OCI-LY7 (cell line): Measurements from ENCODE around the gene UBE2H. TPM values are rescaled to one million over a fixed set of nuclear protein-coding genes. Genes with fewer than 3 reads are reported as not detected.

Experiments used
- BruUV-seq: library from RNA; stranded (reverse); fragments of 400-500 nt; replicated peaks from 2 replicates; lab custom pipeline; 2021; lab: Mats Ljungman, UMichigan
- CTCF ChIA-PET: fragments of 300-600 bp; sonication (Branson Sonifier 250); formaldehyde crosslinking; loops from one replicate; lab custom pipeline; 2022; ENCODE audit warnings: antibody characterized with exemption; ENCODE audit not compliant: unreplicated experiment; lab: Charles Lee
- POLR2A ChIA-PET: fragments of 300-600 bp; sonication (Branson Sonifier 250); formaldehyde crosslinking; loops from one replicate; lab custom pipeline; 2022; ENCODE audit warnings: antibody characterized with exemption; lab: Charles Lee
- DNase-seq: peaks from one replicate; pipeline ENCODE4 v3.0.0-alpha.2; 2015; ENCODE audit warnings: low spot score
- H2AFZ ChIP-seq: fragments of 200-600 bp; sonication (generic), shearing (Covaris generic); 2 replicates; pipeline ENCODE4 v1.6.1; 2014; ENCODE audit warnings: mild to moderate bottlenecking, antibody characterized with exemption, low read length, moderate library complexity
- H3K27ac ChIP-seq: fragments of 200-600 bp; sonication (generic); 2 replicates; pipeline ENCODE4 v1.5.1; 2014; ENCODE audit warnings: mixed run types, low read depth, mild to moderate bottlenecking, moderate library complexity, low read length, inconsistent platforms; ENCODE audit not compliant: poor library complexity, severe bottlenecking
- H3K36me3 ChIP-seq: fragments of 200-600 bp; sonication (generic); 2 replicates; pipeline ENCODE4 v1.6.1; 2014; ENCODE audit warnings: mild to moderate bottlenecking, antibody characterized with exemption, low read length, moderate library complexity, mixed read lengths; ENCODE audit not compliant: insufficient read depth
- H3K4me1 ChIP-seq: fragments of 200-600 bp; sonication (generic); 2 replicates; pipeline ENCODE4 v1.5.1; 2014; ENCODE audit warnings: mild to moderate bottlenecking, low read length; ENCODE audit not compliant: insufficient read depth, poor library complexity, severe bottlenecking
- H3K4me2 ChIP-seq: fragments of 200-600 bp; sonication (generic); 2 replicates; pipeline ENCODE4 v1.6.1; 2014; ENCODE audit warnings: mild to moderate bottlenecking, low read length
- H3K4me3 ChIP-seq: fragments of 200-600 bp; sonication (generic); 2 replicates; pipeline ENCODE4 v1.5.1; 2014; ENCODE audit warnings: mild to moderate bottlenecking, low read depth, low read length; ENCODE audit not compliant: poor library complexity, severe bottlenecking
- H3K79me2 ChIP-seq: fragments of 200-600 bp; sonication (generic); 2 replicates; pipeline ENCODE4 v1.6.1; 2016; ENCODE audit warnings: low read depth, mild to moderate bottlenecking, low read length, moderate library complexity, mixed read lengths; ENCODE audit not compliant: insufficient read depth
- H3K9me2 ChIP-seq: fragments of 200-600 bp; sonication (generic); 2 replicates; pipeline ENCODE4 v1.6.1; 2016; ENCODE audit warnings: mild to moderate bottlenecking, low read length, mixed read lengths; ENCODE audit not compliant: insufficient read depth
- H3K9me3 ChIP-seq: fragments of 200-600 bp; sonication (generic); 2 replicates; pipeline ENCODE4 v1.6.1; 2014; ENCODE audit warnings: mild to moderate bottlenecking, mixed run types, low read length, mixed read lengths
- H4K20me1 ChIP-seq: fragments of 200-600 bp; sonication (generic); 2 replicates; pipeline ENCODE4 v1.6.1; 2014; ENCODE audit warnings: mild to moderate bottlenecking, antibody characterized with exemption, low read length, moderate library complexity, mixed read lengths; ENCODE audit not compliant: insufficient read depth
- EZH2phosphoT487 ChIP-seq: fragments of 200-600 bp; sonication (generic); IDR thresholded peaks from 2 replicates; pipeline ENCODE4 v1.6.1; 2018; ENCODE audit warnings: low read depth, borderline replicate concordance, mild to moderate bottlenecking, mixed run types, antibody characterized with exemption, low read length, moderate library complexity, mixed read lengths
- intact Hi-C: fragments of 100-400 bp; cut with micrococcal nuclease; formaldehyde crosslinking; loops from one replicate; pipeline ENCODE4 v1.10.0; 2022; ENCODE audit not compliant: unreplicated experiment
- total RNA-seq, 2 experiments: library from RNA; depleted of rRNA in 1 of 2; stranded (reverse); fragments of >200 nt in 1 of 2; shearing (Covaris generic) in 1 of 2; gene quantifications; 2 replicates each; pipeline ENCODE4 v1.2.3, GENCODE V29; 2014 to 2022
- TF ChIP-seq, protein P1 (sequence below): fragments of 200-600 bp; sonication (generic); conservative IDR thresholded peaks from 2 replicates; pipeline ENCODE4 v1.5.1; 2014; ENCODE audit warnings: mild to moderate bottlenecking, antibody characterized with exemption, low read length, moderate library complexity, mixed read lengths

UBE2H gene
- total RNA-seq, 2 experiments from 2014 or later = 12.7 to 35.3 TPM

GRCh38 chr7:129784437-129784782, 168.3 kb downstream of the UBE2H start:
- ChIA-PET CTCF (no interaction called here), POLR2A (interaction anchor here (0.7 kb wide), 1 partner anchor 344 kb away, joined by 4 read pairs; no protein-coding TSS in a partner anchor)
- BruUV-seq = no TSS peak
- Histone ChIP-seq H3K4me1 (peaks cover 24% of the 10 kb centered on the region), H3K27ac (no peak overlapping the region), H3K79me2 (no peaks in the 10 kb centered on the region), H3K4me3 (no peak overlapping the region), H4K20me1 (no peaks in the 10 kb centered on the region), H3K4me2 (no peak overlapping the region), H3K9me3 (no peaks in the 10 kb centered on the region), H2AFZ (no peak overlapping the region), H3K9me2 (no peaks in the 10 kb centered on the region), H3K36me3 (no peaks in the 10 kb centered on the region)
- intact Hi-C loops = no loop called here
- TF ChIP-seq, protein P1, sequence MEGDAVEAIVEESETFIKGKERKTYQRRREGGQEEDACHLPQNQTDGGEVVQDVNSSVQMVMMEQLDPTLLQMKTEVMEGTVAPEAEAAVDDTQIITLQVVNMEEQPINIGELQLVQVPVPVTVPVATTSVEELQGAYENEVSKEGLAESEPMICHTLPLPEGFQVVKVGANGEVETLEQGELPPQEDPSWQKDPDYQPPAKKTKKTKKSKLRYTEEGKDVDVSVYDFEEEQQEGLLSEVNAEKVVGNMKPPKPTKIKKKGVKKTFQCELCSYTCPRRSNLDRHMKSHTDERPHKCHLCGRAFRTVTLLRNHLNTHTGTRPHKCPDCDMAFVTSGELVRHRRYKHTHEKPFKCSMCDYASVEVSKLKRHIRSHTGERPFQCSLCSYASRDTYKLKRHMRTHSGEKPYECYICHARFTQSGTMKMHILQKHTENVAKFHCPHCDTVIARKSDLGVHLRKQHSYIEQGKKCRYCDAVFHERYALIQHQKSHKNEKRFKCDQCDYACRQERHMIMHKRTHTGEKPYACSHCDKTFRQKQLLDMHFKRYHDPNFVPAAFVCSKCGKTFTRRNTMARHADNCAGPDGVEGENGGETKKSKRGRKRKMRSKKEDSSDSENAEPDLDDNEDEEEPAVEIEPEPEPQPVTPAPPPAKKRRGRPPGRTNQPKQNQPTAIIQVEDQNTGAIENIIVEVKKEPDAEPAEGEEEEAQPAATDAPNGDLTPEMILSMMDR = no peak
- TF ChIP-seq EZH2phosphoT487 = no peak
- no peak for DNase-seq

DNA sequence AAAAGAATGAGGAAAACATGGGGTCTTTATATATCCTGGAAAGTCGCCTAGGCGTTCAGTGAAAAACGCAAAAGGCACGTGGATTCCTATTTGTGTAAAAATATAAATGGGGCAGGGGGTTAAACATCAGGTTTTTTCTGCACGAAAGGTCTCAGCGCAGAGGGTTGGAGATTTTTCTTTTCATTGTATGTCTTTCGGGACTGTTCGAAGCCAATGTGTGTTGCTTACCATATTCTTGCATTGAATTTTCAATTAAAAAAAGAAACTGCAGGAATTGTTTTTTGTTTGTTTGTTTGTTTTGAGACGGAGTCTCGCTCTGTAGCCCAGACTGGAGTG, 169.2 kb downstream of the UBE2H start:
- POLR2A ChIA-PET = no interaction called here
- no TSS peak for BruUV-seq

DNA sequence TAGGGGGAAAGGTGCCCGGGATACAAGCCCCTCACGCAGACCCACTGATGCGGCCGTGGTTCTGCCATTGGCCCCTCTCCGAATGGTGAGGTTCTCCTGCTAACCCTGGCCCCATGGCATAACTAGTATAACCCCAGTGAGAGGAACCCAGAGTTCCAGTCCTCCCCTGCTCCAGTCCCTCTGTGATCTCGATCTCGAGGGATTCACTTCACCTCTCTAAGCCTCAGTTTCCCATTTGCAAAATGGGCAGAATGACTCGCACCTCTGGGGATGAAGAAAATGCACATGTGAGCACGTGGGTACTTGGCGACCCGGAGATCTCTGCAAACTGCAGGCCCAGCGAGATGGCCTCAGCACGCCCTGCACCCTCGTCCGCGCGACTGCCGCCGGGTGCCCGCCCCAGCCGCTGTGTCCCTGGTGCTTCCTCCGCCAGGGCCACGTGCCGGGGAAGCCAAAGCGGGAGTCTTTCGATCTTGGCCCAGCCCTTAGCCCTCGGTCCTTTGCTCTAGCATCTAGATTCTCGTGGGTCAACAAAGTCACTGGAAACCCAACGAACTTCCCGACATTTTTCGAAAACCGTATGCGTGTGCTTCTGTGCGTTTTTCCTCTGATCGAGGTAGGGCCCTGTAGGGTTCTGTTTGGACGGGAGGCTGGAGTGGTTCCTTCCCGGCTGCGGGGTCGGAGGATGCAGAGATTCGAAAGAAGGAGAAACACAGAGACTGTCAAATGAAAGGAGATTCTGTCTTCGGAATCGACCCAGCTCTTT, 169.8 kb downstream of the UBE2H start:
- no peak for DNase-seq
- Histone ChIP-seq H3K79me2 (no peaks in the 10 kb centered on the region), H3K4me2 (no peak overlapping the region), H3K9me3 (no peaks in the 10 kb centered on the region), H4K20me1 (no peaks in the 10 kb centered on the region), H3K27ac (no peak overlapping the region), H3K36me3 (no peaks in the 10 kb centered on the region), H3K4me1 (peaks cover 24% of the 10 kb centered on the region), H3K4me3 (no peak overlapping the region), H2AFZ (no peak overlapping the region), H3K9me2 (no peaks in the 10 kb centered on the region)
- CTCF ChIA-PET = no interaction called here
- BruUV-seq = no TSS peak
- no peak for TF ChIP-seq EZH2phosphoT487
- TF ChIP-seq, protein P1 = no peak
- POLR2A ChIA-PET = no interaction called here
- intact Hi-C loops = no loop called here

More for the DNA sequence above, 169.2 kb downstream of the UBE2H start:
- TF ChIP-seq, protein P1 = no peak
- no peak for TF ChIP-seq EZH2phosphoT487
- H3K4me3 ChIP-seq = no peak overlapping the region
- no peaks in the 10 kb centered on the region for H4K20me1 ChIP-seq
- CTCF ChIA-PET = no interaction called here
- no peak overlapping the region for H3K27ac ChIP-seq
- no peak overlapping the region for H2AFZ ChIP-seq
- intact Hi-C loops = no loop called here
- H3K36me3 ChIP-seq = no peaks in the 10 kb centered on the region
- H3K4me1 ChIP-seq = peaks cover 24% of the 10 kb centered on the region
- H3K9me3 ChIP-seq = no peaks in the 10 kb centered on the region
- H3K9me2 ChIP-seq = no peaks in the 10 kb centered on the region
- no peak for DNase-seq
- H3K79me2 ChIP-seq = no peaks in the 10 kb centered on the region
- no peak overlapping the region for H3K4me2 ChIP-seq
